Urinary bladder (tissue), 4 donors: Measurements from ENCODE around the gene TMIGD3. TPM values are rescaled to one million over a fixed set of nuclear protein-coding genes. Genes with fewer than 3 reads are reported as not detected.
A peak's percentile ranks its signal among the peaks of the same experiment; 100 is the strongest.

Source experiments
- DNase-seq: peaks from one replicate; pipeline ENCODE4 v3.0.0-alpha.2; 2015; ENCODE audit errors: extremely low spot score
- H3K27ac ChIP-seq: one replicate; pipeline ENCODE4 v1.5.1; 2013; ENCODE audit warnings: low read depth, mild to moderate bottlenecking, moderate library complexity
- H3K36me3 ChIP-seq: one replicate; pipeline ENCODE4 v1.6.1; 2013; ENCODE audit warnings: mild to moderate bottlenecking, moderate library complexity; ENCODE audit not compliant: insufficient read depth
- H3K4me1 ChIP-seq: one replicate; pipeline ENCODE4 v1.6.1; 2013; ENCODE audit warnings: mild to moderate bottlenecking, moderate library complexity; ENCODE audit not compliant: insufficient read depth
- H3K4me3 ChIP-seq: one replicate; pipeline ENCODE4 v1.5.1; 2013; ENCODE audit warnings: low read depth, low read length
- WGBS: extraction: QIAGEN DNeasy Blood & Tissue Kit; methylation state at CpG from one replicate; pipeline ENCODE4 v1.1.7; 2013; 5-methylcytosine and 5-hydroxymethylcytosine counted together
- polyA plus RNA-seq: library from polyadenylated mRNA; stranded (reverse); fragments of 200-250 nt; gene quantifications from one replicate; pipeline ENCODE4 v1.2.3, GENCODE V29; 2013
- total RNA-seq: library from RNA; depleted of rRNA; stranded (reverse); fragments of >200 nt; gene quantifications from one replicate; pipeline ENCODE4 v1.2.3, GENCODE V29; 2014
- donor health status: healthy with polysubstance abuse.
- donor health status: healthy.

TMIGD3 gene
- total and polyA plus RNA-seq, 2 donors = 0.74 to 5.0 TPM

GRCh38 chr1:111516005-111516535 is 12.6 kb upstream of the TMIGD3 start:
- 10% methylated on average over 13 of the region's 13 CpGs for WGBS
- Histone ChIP-seq H3K4me3 (peak overlapping the region; percentile 1), H3K27ac (peak overlapping the region; percentile 14), H3K36me3 (no peaks in the 10 kb centered on the region), H3K4me1 (no peaks in the 10 kb centered on the region)
- DNase-seq = peak; percentile 66

- WGBS = 11% methylated on average over 40 of the region's 40 CpGs
- no peak for DNase-seq
These were observed 12.0 kb upstream of the TMIGD3 start for GRCh38 chr1:111515291-111516004.

GRCh38 chr1:111513410-111514020 is 10.1 kb upstream of the TMIGD3 start:
- no peak for DNase-seq
- Histone ChIP-seq H3K4me1 (no peaks in the 10 kb centered on the region), H3K36me3 (no peaks in the 10 kb centered on the region), H3K4me3 (no peak overlapping the region), H3K27ac (no peak overlapping the region)
- 68% methylated on average over 8 of the region's 8 CpGs for WGBS

More at GRCh38 chr1:111515291-111516004, 12.0 kb upstream of the TMIGD3 start:
- peak overlapping the region; percentile 61 for H3K27ac ChIP-seq
- H3K36me3 ChIP-seq = no peaks in the 10 kb centered on the region
- peak overlapping the region; percentile 1 for H3K4me3 ChIP-seq
- no peaks in the 10 kb centered on the region for H3K4me1 ChIP-seq

GRCh38 chr1:111512931-111513330 is 9.5 kb upstream of the TMIGD3 start:
- Histone ChIP-seq H3K4me3 (no peak overlapping the region), H3K27ac (no peak overlapping the region), H3K36me3 (no peaks in the 10 kb centered on the region), H3K4me1 (no peaks in the 10 kb centered on the region)
- 84% methylated on average over 3 of the region's 3 CpGs for WGBS
- no peak for DNase-seq

- no peak overlapping the region for H3K27ac ChIP-seq
- WGBS = 83% methylated on average over 5 of the region's 5 CpGs
- H3K4me1 ChIP-seq = no peaks in the 10 kb centered on the region
- no peak for DNase-seq
- H3K4me3 ChIP-seq = no peak overlapping the region
- no peaks in the 10 kb centered on the region for H3K36me3 ChIP-seq
These were observed 8.9 kb upstream of the TMIGD3 start for GRCh38 chr1:111512132-111512889.

- 69% methylated on average over 3 of the region's 3 CpGs for WGBS
- no peaks in the 10 kb centered on the region for H3K36me3 ChIP-seq
- no peak overlapping the region for H3K4me3 ChIP-seq
- no peak overlapping the region for H3K27ac ChIP-seq
- no peak for DNase-seq
- H3K4me1 ChIP-seq = no peaks in the 10 kb centered on the region
These were observed 7.9 kb upstream of the TMIGD3 start for GRCh38 chr1:111511370-111511769.

GRCh38 chr1:111509997-111510375 is 6.6 kb upstream of the TMIGD3 start:
- WGBS = 35% methylated on average over 3 of the region's 3 CpGs
- no peak overlapping the region for H3K4me3 ChIP-seq
- no peak overlapping the region for H3K27ac ChIP-seq
- DNase-seq = no peak
- no peaks in the 10 kb centered on the region for H3K4me1 ChIP-seq
- H3K36me3 ChIP-seq = no peaks in the 10 kb centered on the region

GRCh38 chr1:111507411-111508201 is 4.2 kb upstream of the TMIGD3 start:
- Histone ChIP-seq H3K4me3 (peak overlapping the region; percentile 17), H3K36me3 (no peaks in the 10 kb centered on the region), H3K27ac (peak overlapping the region; percentile 96), H3K4me1 (no peaks in the 10 kb centered on the region)
- WGBS = 5% methylated on average over 15 of the region's 15 CpGs
- DNase-seq = peak; percentile 35

- DNase-seq = no peak
- WGBS = 69% methylated on average over 2 of the region's 2 CpGs
- H3K4me1 ChIP-seq = no peaks in the 10 kb centered on the region
- H3K36me3 ChIP-seq = no peaks in the 10 kb centered on the region
- H3K4me3 ChIP-seq = no peak overlapping the region
- no peak overlapping the region for H3K27ac ChIP-seq
These were observed 3.1 kb upstream of the TMIGD3 start for GRCh38 chr1:111506561-111506960.

- H3K4me3 ChIP-seq = no peak overlapping the region
- H3K4me1 ChIP-seq = no peaks in the 10 kb centered on the region
- H3K27ac ChIP-seq = no peak overlapping the region
- WGBS = 85% methylated on average over 6 of the region's 6 CpGs
- no peaks in the 10 kb centered on the region for H3K36me3 ChIP-seq
- DNase-seq = no peak
These were observed 2.2 kb upstream of the TMIGD3 start for GRCh38 chr1:111505641-111506119.

GRCh38 chr1:111504097-111504496 is 664 bp upstream of the TMIGD3 start:
- 80% methylated on average over 6 of the region's 6 CpGs for WGBS
- DNase-seq = no peak
- no peak overlapping the region for H3K27ac ChIP-seq
- no peaks in the 10 kb centered on the region for H3K36me3 ChIP-seq
- H3K4me1 ChIP-seq = no peaks in the 10 kb centered on the region
- H3K4me3 ChIP-seq = no peak overlapping the region

GRCh38 chr1:111501645-111502044 is 1.8 kb downstream of the TMIGD3 start:
- Histone ChIP-seq H3K36me3 (no peaks in the 10 kb centered on the region), H3K4me3 (no peak overlapping the region), H3K4me1 (no peaks in the 10 kb centered on the region), H3K27ac (no peak overlapping the region)
- DNase-seq = no peak
- 71% methylated on average over 7 of the region's 7 CpGs for WGBS
